Neural cell (in vitro differentiated cells): ENCODE data around the gene NLRP3. TPM values are rescaled to one million over a fixed set of nuclear protein-coding genes. Genes with fewer than 3 reads are reported as not detected.

Experiments used
- H2AFZ ChIP-seq: fragments of 200-600, 300-800 bp; sonication (generic), shearing (Covaris generic); 2 replicates; pipeline ENCODE4 v1.6.0; 2014; ENCODE audit warnings: low read depth, mild to moderate bottlenecking, antibody characterized with exemption, low read length, moderate library complexity
- H3F3A ChIP-seq: fragments of 200-600 bp; shearing (Covaris generic); 2 replicates; pipeline ENCODE4 v1.6.1; 2016; ENCODE audit warnings: mild to moderate bottlenecking, moderate library complexity, mixed read lengths, antibody characterized with exemption, low read length; ENCODE audit not compliant: insufficient read depth, poor library complexity, severe bottlenecking
- H3K27ac ChIP-seq: fragments of 200-600, 300-800 bp; sonication (generic), shearing (Covaris generic); 2 replicates; pipeline ENCODE4 v1.5.1; 2014; ENCODE audit warnings: mild to moderate bottlenecking, low read length, moderate library complexity
- H3K27me3 ChIP-seq: fragments of 300-800, 200-600 bp; sonication (generic), shearing (Covaris generic); 2 replicates; pipeline ENCODE4 v1.6.0; 2014; ENCODE audit warnings: mild to moderate bottlenecking, low read depth, low read length, moderate library complexity; ENCODE audit not compliant: insufficient read depth
- H3K36me3 ChIP-seq: fragments of 300-800, 200-600 bp; sonication (generic), shearing (Covaris generic); 2 replicates; pipeline ENCODE4 v1.5.1; 2014; ENCODE audit warnings: mild to moderate bottlenecking, antibody characterized with exemption, low read length, moderate library complexity; ENCODE audit not compliant: insufficient read depth
- H3K4me2 ChIP-seq: fragments of 300-800, 200-600 bp; sonication (generic), shearing (Covaris generic); 2 replicates; pipeline ENCODE4 v1.6.0; 2014; ENCODE audit warnings: mild to moderate bottlenecking, low read length
- H3K4me3 ChIP-seq: fragments of 300-800, 200-600 bp; sonication (generic), shearing (Covaris generic); 2 replicates; pipeline ENCODE4 v1.5.1; 2014; ENCODE audit warnings: mild to moderate bottlenecking, low read length, moderate library complexity
- H3K79me2 ChIP-seq: fragments of 200-600 bp; shearing (Covaris generic); replicated peaks from 2 replicates; pipeline ENCODE4 v1.6.0; 2014; ENCODE audit warnings: mild to moderate bottlenecking, low read length, moderate library complexity; ENCODE audit not compliant: insufficient read depth
- H3K9ac ChIP-seq: fragments of 300-800, 200-600 bp; sonication (generic), shearing (Covaris generic); 2 replicates; pipeline ENCODE4 v1.6.1; 2016; ENCODE audit warnings: mild to moderate bottlenecking, low read length, mixed read lengths
- H3K9me2 ChIP-seq: fragments of 200-600 bp; shearing (Covaris generic); 2 replicates; pipeline ENCODE4 v1.6.1; 2016; ENCODE audit warnings: mild to moderate bottlenecking, low read length, mixed read lengths; ENCODE audit not compliant: insufficient read depth
- H3K9me3 ChIP-seq: fragments of 200-600, 300-800 bp; sonication (generic), shearing (Covaris generic); 2 replicates; pipeline ENCODE4 v1.6.1; 2016; ENCODE audit warnings: mild to moderate bottlenecking, mixed run types, low read length, moderate library complexity, mixed read lengths
- H4K20me1 ChIP-seq: fragments of 200-600 bp; shearing (Covaris generic); 2 replicates; pipeline ENCODE4 v1.6.1; 2016; ENCODE audit warnings: mild to moderate bottlenecking, mixed run types; ENCODE audit not compliant: insufficient read depth
- CTCF ChIP-seq: fragments of 450-650 bp; IDR thresholded peaks from 2 replicates; pipeline ENCODE4 v1.5.1; 2014; ENCODE audit warnings: antibody characterized with exemption, mild to moderate bottlenecking, moderate library complexity; ENCODE audit not compliant: poor library complexity, severe bottlenecking
- EP300 ChIP-seq: fragments of 450-650 bp; conservative IDR thresholded peaks from 2 replicates; pipeline ENCODE4 v1.6.1; 2014; ENCODE audit warnings: antibody characterized with exemption, mild to moderate bottlenecking, moderate library complexity; ENCODE audit not compliant: poor library complexity, severe bottlenecking
- EZH2 ChIP-seq: fragments of 200-600, 300-800 bp; shearing (Covaris generic), sonication (generic); IDR thresholded peaks from 2 replicates; pipeline ENCODE4 v1.6.1; 2014; ENCODE audit warnings: antibody characterized with exemption, low read length, borderline replicate concordance, mild to moderate bottlenecking; ENCODE audit not compliant: insufficient read depth, poor library complexity, severe bottlenecking
- MXI1 ChIP-seq: fragments of 450-650 bp; conservative IDR thresholded peaks from 2 replicates; pipeline ENCODE4 v1.6.1; 2014; ENCODE audit warnings: antibody characterized with exemption, mild to moderate bottlenecking; ENCODE audit not compliant: poor library complexity, severe bottlenecking
- POLR2AphosphoS5 ChIP-seq: IDR thresholded peaks from 2 replicates; pipeline ENCODE4 v1.6.1; 2012
- RAD21 ChIP-seq: fragments of 450-650 bp; conservative IDR thresholded peaks from 2 replicates; pipeline ENCODE4 v1.6.1; 2014; ENCODE audit warnings: antibody characterized with exemption, mild to moderate bottlenecking, moderate library complexity
- REST ChIP-seq: IDR thresholded peaks from 2 replicates; pipeline ENCODE4 v1.6.1; 2012; ENCODE audit warnings: borderline replicate concordance
- SMC3 ChIP-seq: fragments of 450-650 bp; conservative IDR thresholded peaks from 2 replicates; pipeline ENCODE4 v1.6.1; 2014; ENCODE audit warnings: antibody characterized with exemption, mild to moderate bottlenecking, moderate library complexity; ENCODE audit not compliant: poor library complexity
- TAF1 ChIP-seq: IDR thresholded peaks from 2 replicates; pipeline ENCODE4 v1.6.1; 2012; ENCODE audit warnings: low read depth
- polyA plus RNA-seq: library from polyadenylated mRNA; depleted of rRNA; stranded (reverse); fragments of >200 nt; gene quantifications from 2 replicates; pipeline ENCODE4 v1.2.3, GENCODE V29; 2014

NLRP3 gene
- polyA plus RNA-seq, 1 donor from 2014 or later, result 0.36 TPM

DNA sequence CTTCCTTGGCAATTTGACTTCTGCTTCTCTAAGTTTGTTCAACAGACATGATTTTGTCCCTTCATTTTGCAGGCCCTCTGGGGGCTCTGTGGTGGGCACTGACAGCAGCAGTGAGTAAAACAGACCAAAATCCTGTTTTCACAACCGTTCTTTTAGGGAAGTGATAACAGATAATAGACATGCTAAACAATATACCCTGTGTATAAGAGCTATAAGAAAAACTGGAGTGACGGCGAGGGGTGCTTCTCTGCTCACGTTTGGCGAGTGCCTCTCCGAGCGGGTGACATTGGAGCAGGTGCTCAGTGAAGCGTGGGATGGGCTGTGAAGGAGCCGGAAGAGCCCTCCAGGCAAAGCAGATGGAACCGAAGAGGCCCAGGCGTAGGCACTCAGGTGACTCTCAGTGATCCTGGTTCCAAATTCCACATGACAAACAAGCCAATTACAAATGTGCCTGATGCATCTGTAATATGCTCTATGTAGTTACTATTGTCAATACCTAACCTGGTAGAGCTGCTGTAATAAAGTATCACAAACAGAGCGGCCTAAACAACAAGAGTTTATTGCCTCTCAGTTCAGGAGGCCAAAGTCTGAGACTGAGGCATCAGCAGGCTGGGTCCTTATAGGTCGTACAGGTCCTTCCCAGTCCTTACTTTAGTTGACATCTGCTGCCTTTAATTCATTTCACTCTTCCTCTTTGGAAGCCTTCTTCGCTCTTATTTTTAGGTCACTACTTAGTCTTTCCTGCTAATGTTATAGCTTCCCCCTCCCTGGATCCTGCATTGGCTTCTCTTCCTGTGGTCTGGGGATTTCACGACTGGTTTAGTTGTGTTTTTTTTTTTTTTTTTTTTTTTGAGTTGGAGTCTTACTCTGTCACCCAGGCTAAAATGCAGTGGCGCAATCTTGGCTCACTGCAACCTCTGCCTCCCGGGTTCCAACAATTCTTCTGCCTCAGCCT is 21.9 kb downstream of the NLRP3 start:
- TF ChIP-seq CTCF, result no peak
- no peak for TF ChIP-seq RAD21
- no peak for TF ChIP-seq TAF1
- no peak for TF ChIP-seq POLR2AphosphoS5
- TF ChIP-seq SMC3, result no peak
- no peak for TF ChIP-seq MXI1
- no peak for TF ChIP-seq EP300
- TF ChIP-seq REST, result no peak
- no peak for TF ChIP-seq EZH2

GRCh38 chr1:247440001-247440620 is 24.1 kb downstream of the NLRP3 start:
- H3K9ac ChIP-seq, result no peak overlapping the region
- no peaks in the 10 kb centered on the region for H3F3A ChIP-seq
- H3K4me2 ChIP-seq, result no peak overlapping the region
- no peaks in the 10 kb centered on the region for H4K20me1 ChIP-seq
- TF ChIP-seq POLR2AphosphoS5 (no peak), TAF1 (no peak), RAD21 (no peak), MXI1 (no peak), EP300 (no peak), EZH2 (no peak), REST (no peak), CTCF (no peak), SMC3 (no peak)
- no peaks in the 10 kb centered on the region for H3K79me2 ChIP-seq
- no peaks in the 10 kb centered on the region for H3K9me2 ChIP-seq
- H2AFZ ChIP-seq, result no peak overlapping the region
- H3K9me3 ChIP-seq, result no peaks in the 10 kb centered on the region
- no peak overlapping the region for H3K4me3 ChIP-seq
- no peaks in the 10 kb centered on the region for H3K27me3 ChIP-seq
- H3K36me3 ChIP-seq, result no peaks in the 10 kb centered on the region
- no peak overlapping the region for H3K27ac ChIP-seq

More for the DNA sequence above, 21.9 kb downstream of the NLRP3 start:
- H3K4me3 ChIP-seq, result no peak overlapping the region
- H4K20me1 ChIP-seq, result no peaks in the 10 kb centered on the region
- no peaks in the 10 kb centered on the region for H3K9me3 ChIP-seq
- no peak overlapping the region for H2AFZ ChIP-seq
- no peak overlapping the region for H3K4me2 ChIP-seq
- no peaks in the 10 kb centered on the region for H3K27me3 ChIP-seq
- no peak overlapping the region for H3K27ac ChIP-seq
- H3K9me2 ChIP-seq, result no peaks in the 10 kb centered on the region
- no peaks in the 10 kb centered on the region for H3K36me3 ChIP-seq
- H3K79me2 ChIP-seq, result no peaks in the 10 kb centered on the region
- H3F3A ChIP-seq, result no peaks in the 10 kb centered on the region
- H3K9ac ChIP-seq, result no peak overlapping the region
